Activated gamma-delta T cell treated with Interleukin-2 at 50 U/mL for 16 hours (primary cell): ENCODE measurements around the gene MED15.

ENCODE experiments used
- DNase-seq: peaks from one replicate; pipeline ENCODE4 v3.0.0-alpha.2; 2020

Gene MED15

GRCh38 chr22:20573176-20573832, 65.9 kb downstream of the MED15 start:
- no peak for DNase-seq

DNA sequence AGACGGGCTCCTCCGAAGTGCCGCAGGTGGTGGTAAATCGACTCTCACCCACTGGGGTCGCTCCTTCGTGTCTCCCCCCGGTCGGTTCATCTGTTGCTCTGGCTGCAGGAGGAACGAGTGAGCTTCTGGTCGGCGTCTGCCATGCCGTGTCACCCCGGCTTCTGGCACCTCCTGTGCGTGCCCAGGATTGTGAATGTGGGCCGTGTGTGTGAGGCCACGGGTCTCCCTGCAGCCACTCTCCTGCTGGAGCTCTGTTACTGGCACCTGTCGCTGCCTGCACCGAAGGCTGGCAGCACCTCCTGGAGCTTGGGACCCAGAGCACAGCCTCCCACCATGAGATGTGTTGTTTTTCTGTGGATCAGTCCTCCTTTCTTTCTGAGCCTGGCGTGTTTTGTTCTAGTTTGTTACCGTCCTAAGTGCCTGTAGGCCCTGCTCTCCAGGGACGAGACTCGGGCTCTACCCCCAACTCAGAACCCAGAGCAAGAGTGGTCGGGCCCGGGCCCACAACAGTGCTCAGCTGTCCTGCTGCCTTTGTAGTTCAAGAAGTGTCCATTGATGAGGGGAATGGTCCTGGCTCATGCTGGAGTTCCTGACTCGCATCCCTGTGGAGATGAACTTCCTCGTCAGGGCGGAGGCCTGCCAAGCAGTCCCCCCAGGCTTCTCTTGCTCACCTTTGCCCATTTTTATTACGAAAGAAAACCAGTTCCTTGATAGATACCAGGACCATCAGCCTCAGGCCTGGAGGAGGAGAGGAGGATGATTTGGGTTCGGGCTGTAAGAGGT, 66.6 kb downstream of the MED15 start:
- DNase-seq = peak; percentile 3

GRCh38 chr22:20574920-20575353, 67.5 kb downstream of the MED15 start:
- peak; percentile 2 for DNase-seq

- peak; percentile 2 for DNase-seq
These were observed 68.5 kb downstream of the MED15 start for GRCh38 chr22:20575724-20576444.

GRCh38 chr22:20576445-20576816, 69.0 kb downstream of the MED15 start:
- no peak for DNase-seq

DNA sequence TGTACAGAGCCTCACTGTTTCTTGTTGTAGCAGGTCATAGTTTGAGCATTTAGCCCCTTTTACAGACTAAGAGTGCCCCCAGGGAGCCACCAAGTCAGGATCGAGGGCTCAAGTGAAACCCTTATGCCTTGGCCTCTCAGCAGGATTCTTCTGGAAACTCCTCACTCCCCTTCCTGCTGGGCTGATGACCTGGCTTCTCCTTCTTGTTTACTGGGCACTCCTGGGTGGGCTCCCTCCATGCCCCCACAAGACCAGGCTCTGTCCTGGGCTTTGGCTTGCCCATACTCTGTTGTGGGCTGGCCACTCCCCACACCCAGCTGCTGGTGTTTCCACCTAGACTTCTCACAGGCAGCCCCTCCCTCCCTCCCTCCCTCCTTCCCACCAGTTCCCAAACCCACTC, 69.6 kb downstream of the MED15 start:
- DNase-seq = no peak

DNA sequence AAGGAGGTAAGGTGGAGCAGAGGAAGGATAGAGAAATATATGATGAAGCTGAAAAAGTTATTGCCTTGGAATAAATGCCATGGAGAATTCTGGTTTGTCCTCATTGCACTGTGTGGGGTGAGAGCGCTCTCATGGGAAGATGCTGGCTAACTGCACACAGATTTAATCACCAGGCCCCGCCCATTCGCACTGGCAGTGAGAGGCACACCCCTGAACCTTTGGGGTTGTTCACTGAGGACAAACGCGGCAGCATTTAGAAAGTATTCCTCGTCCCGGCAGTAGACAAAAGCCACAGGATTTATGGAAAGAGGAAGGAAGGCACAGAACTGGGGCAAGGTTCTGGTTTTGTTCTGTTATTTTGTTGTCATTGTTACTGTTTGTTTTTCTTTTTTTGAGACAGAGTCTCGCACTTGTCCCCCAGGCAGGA, 70.2 kb downstream of the MED15 start:
- no peak for DNase-seq

DNA sequence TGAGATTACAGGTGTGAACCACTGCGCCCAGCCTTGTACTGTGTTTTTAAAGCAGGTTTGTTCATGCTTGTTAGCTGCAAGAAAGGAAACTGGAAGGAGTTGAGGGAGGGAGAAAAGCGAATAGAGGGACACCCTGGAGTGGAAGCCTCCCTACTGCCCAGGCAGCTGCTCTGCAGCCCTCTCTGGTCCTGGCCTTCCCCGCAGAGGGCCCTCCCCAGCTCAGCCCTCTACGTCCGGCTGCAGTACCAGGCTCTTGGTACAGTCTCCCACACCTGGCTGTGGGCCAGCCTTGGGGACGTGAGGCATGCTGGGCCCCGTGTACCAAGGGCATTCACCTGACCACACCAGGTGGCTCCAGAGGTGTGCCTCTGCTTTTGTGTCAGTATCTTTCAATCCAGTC, 70.8 kb downstream of the MED15 start:
- DNase-seq = no peak

DNA sequence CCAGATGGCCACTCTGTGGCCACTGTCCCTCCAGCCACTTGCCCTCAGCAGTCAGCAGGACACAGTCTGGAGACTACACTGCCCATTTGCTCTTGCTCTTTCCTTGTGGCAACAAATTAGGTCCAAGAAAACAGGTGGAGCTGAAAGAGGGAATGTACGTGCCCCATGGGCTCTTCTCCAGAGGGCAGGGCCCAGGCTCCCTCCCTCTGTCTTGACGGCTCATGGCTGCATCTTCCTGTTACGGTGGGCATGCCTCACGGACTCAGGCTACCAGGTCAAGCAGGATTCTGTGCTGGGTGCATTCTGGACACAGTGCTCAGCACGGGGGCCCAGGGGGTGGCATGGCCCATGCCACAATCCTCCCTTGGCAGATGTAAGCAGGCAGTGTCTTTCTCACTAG, 71.3 kb downstream of the MED15 start:
- DNase-seq = no peak

- DNase-seq = no peak
These were observed 72.1 kb downstream of the MED15 start for GRCh38 chr22:20579273-20580120.

DNA sequence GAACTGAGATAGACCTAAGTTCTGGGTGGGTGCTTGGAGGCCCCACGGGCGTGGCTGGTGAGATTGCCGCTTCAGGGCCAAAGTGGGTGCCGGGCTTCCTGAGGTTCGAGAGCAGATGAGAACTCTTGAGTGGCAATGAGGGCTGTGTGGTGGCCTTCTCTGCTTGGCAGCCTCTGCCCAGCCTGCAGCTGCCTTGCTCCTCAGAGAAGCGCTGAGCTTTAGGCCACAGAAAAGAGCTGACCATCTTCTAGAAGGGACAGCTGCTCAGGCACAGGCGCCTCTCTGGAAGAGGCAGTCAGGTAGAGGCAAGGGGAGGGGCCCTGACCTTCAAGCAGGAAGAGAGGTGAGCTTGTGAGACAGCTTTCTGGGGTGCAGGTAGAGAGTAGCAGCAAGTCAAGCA, 72.8 kb downstream of the MED15 start:
- DNase-seq = no peak

GRCh38 chr22:20580611-20581502, 73.4 kb downstream of the MED15 start:
- DNase-seq = no peak

DNA sequence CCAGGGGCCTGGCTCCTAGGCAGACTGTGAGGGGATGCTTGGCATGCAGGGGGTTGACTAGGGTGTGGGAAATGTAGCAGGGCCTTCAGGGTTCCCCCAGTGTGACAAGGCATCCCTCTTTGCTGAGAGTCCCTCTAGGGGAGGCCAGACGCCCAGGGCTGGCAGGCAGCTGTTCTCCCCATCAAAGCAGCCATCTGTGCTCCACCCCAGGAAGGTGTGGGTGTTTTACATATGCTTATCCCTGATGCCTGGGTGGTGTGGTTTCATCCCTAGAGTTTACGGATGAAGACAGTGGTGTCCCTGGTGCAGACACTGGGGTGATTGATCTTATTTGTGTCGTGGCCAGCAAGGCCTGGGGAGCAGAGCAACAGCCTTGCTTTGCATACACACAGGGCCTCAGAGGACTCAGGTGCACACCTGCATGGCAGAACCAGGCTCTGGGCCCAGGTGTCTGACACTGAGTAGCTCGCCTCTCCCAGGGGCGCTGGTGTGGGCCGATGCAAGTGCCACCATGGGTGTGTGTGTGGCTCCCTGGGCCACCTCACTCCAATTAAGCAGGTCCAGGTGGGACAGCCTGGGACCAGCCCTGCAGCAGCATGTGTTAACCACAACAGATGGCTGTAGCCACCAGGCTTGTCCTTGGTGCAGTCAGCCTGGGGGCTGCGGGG, 74.2 kb downstream of the MED15 start:
- no peak for DNase-seq

GRCh38 chr22:20582171-20582511, 74.7 kb downstream of the MED15 start:
- no peak for DNase-seq

- DNase-seq = no peak
These were observed 75.3 kb downstream of the MED15 start for GRCh38 chr22:20582520-20583361.

DNA sequence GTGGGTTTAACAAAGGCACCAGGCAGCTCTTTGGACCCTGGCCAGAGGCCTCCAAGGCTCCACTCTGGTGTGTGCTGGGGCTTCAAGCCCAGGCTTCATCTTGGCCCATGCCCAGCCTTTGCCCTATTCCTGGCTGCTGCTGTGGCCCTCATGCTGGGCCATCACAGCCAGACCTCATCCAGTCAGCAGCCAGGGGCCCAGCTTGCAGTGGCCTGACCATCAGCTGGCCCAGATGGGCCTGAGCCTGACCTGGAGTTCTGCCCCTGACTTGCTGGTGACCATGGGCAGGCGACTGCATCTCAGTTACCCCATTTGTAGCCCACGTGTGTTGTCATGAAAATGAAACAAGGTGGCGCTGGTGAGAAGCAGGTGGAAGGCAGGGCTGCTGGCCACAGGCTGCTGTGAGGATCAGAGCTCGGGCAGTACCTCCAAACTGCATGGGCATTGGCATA, 76.1 kb downstream of the MED15 start:
- no peak for DNase-seq

GRCh38 chr22:20584029-20584871, 76.8 kb downstream of the MED15 start:
- no peak for DNase-seq

DNA sequence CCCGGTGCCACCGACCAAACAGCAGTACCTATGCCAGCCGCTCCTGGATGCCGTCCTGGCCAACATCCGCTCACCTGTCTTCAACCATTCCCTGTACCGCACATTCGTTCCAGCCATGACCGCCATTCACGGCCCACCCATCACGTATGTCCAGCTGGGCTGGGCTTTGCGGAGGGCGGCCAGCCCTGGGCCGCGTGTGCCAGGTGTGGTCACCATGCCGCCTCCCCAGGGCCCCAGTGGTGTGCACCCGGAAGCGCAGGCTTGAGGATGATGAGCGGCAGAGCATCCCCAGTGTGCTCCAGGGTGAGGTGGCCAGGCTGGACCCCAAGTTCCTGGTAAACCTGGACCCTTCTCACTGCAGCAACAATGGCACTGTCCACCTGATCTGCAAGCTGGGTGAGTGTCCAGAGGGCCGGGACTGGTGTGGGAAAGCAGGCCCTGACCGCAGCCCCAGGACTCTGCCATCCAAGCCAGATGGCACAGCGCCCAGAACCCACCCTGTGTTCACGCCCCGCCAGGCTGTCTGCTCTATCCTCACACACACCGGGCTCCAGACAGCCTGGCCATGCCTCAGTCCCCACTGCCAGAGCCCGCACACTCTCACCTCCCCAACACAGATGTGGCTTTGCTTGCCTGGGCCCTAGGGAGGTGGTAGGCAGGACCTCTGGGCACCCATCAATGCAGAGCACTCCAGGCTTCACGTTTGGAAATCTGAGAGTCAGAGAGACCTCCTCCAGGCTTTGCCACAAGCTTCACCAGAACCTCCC, 77.6 kb downstream of the MED15 start:
- DNase-seq = no peak
